H7 (cell line): ENCODE data around the gene E2F8. TPM values are rescaled to one million over a fixed set of nuclear protein-coding genes. Genes with fewer than 3 reads are reported as not detected.
"Not testable (repeated sequence)": the region's sequence is repeated elsewhere in the genome, so short reads cannot be mapped to it uniquely, and the experiment has no call there.

Experiments used
- DNase-seq: peaks from one replicate; pipeline ENCODE4 v3.0.0; 2012
- H3K27me3 ChIP-seq: 2 replicates; pipeline ENCODE4 v1.6.0; 2011; ENCODE audit warnings: mild to moderate bottlenecking, low read length; ENCODE audit not compliant: control insufficient read depth, insufficient read depth
- H3K36me3 ChIP-seq: replicated peaks from 2 replicates; pipeline ENCODE4 v1.5.1; 2011; ENCODE audit warnings: low read length; ENCODE audit not compliant: control insufficient read depth, insufficient read depth
- H3K4me3 ChIP-seq: 2 replicates; pipeline ENCODE4 v1.5.1; 2011; ENCODE audit warnings: low read depth, mild to moderate bottlenecking, control low read depth, low read length, moderate library complexity; ENCODE audit not compliant: insufficient read depth
- total RNA-seq: library from RNA; depleted of rRNA; stranded (reverse); fragments of >200 nt; shearing (Covaris generic); gene quantifications from 2 replicates; pipeline ENCODE4 v1.2.3, GENCODE V29; 2014; rRNA removed

The E2F8 gene, protein sequence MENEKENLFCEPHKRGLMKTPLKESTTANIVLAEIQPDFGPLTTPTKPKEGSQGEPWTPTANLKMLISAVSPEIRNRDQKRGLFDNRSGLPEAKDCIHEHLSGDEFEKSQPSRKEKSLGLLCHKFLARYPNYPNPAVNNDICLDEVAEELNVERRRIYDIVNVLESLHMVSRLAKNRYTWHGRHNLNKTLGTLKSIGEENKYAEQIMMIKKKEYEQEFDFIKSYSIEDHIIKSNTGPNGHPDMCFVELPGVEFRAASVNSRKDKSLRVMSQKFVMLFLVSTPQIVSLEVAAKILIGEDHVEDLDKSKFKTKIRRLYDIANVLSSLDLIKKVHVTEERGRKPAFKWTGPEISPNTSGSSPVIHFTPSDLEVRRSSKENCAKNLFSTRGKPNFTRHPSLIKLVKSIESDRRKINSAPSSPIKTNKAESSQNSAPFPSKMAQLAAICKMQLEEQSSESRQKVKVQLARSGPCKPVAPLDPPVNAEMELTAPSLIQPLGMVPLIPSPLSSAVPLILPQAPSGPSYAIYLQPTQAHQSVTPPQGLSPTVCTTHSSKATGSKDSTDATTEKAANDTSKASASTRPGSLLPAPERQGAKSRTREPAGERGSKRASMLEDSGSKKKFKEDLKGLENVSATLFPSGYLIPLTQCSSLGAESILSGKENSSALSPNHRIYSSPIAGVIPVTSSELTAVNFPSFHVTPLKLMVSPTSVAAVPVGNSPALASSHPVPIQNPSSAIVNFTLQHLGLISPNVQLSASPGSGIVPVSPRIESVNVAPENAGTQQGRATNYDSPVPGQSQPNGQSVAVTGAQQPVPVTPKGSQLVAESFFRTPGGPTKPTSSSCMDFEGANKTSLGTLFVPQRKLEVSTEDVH
- 4.4 and 5.6 TPM in 2 replicates for total RNA-seq

DNA sequence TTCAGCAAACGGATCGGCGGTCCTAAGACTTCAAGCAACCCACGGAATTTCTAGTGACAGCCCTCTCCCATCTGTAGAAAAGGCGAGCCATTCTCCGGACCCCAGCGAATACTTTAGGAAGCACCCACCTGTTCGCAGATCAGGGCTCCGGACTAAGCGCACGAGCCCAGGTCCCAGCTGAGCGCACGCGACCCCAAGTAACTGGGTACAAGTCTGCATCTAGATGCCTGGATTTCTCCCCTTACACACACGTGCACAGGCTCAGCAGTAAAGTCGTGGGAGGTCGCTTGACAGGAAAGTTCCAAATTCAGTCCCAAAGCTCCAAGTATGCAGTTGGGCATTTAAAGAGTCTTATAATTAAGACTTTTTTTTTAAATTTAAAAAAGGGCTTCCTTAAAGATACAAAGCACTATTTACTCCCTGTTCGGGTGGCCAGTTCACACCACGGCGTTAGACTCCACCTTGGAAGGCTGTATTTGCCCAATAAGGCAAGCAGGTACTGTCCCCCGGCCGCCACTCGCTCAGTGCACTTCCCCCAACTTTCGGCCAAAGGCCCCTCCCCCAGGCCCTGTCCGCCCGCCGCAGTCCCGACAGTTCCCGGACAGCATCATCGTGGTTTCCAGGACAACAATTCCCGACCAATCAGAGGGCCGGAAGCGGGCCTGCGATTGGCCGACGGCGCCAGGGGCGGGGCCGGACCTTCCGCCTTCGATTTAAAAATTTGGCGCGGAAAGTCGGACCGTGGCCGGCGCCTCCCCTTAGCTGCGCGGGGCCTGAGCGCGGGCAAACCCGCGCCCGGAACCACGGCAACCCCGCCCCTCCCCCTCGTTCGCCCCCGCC is at the start of gene E2F8:
Gene E2F8, minus strand, starts transcription at position 526 of the 840 bp plus-strand sequence. CDS start 824 bp downstream, outside the sequence.
- peak; percentile 98 for DNase-seq
- peaks cover 4% of the 10 kb centered on the region for H3K36me3 ChIP-seq
- H3K4me3 ChIP-seq: peak within 1 kb of the TSS; percentile 81
- H3K27me3 ChIP-seq: peaks cover 25% of the 10 kb centered on the region

DNA sequence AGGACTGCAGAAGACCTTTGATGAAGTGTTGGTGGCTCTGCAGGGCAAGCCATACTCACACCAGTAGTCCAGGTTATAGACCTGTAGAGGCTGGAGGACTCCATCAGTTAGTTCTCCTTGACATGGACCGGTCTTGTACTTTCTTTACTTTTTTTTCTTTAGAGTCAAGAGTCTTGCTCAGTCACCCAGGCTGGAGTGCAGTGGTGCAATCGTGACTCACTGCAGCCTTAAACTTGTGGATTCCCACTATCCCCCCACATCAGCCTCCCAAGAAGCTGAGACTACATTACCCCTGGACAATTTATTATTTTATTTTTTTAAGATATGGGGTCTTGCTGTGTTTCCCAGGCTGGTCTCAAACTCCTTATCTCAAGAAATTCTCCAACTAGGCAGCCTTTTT is 49.6 kb upstream of the E2F8 start:
- no peaks in the 10 kb centered on the region for H3K36me3 ChIP-seq
- DNase-seq: no peak
- H3K4me3 ChIP-seq: no peak overlapping the region
- no peaks in the 10 kb centered on the region for H3K27me3 ChIP-seq

DNA sequence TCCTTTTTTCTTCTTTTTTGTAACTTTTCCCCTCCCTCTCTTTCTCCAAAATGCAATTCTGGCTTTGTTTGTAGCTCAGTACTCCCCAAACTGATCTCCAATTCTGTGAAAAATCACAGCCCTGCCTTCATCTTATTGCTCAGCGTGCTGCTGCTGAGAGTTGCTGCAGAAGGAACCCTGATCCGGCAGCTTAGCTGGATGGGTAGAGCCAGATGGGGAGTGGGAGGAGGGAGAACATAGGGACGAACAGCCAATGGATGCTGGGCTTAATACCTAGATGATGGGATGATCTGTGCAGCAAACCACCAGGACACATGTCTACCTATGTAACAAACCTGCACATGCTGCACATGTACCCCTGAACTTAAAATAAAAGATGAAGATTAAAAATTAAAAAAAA is 47.5 kb upstream of the E2F8 start:
- Histone ChIP-seq H3K27me3 (no peaks in the 10 kb centered on the region), H3K36me3 (no peaks in the 10 kb centered on the region), H3K4me3 (no peak overlapping the region)
- no peak for DNase-seq

DNA sequence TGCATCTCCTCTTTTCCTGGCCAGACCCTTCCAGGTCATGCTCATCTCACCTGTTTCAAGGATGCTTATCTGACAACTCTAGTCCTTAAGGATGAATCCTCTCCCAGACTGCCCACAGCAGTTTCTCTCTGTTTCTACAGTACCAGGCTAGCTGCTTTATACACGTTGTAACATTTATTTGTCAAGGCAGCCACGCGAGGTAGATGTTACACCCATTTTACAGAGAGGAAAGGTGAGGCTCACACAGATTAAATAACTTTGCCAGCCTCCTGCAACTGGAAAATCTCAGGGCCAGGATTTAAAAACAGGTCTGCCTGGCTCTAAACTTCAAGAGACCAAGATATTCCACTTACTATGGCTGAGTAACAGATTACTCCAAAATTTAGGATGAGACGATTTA is 45.7 kb upstream of the E2F8 start:
- H3K27me3 ChIP-seq: no peaks in the 10 kb centered on the region
- no peak for DNase-seq

DNA sequence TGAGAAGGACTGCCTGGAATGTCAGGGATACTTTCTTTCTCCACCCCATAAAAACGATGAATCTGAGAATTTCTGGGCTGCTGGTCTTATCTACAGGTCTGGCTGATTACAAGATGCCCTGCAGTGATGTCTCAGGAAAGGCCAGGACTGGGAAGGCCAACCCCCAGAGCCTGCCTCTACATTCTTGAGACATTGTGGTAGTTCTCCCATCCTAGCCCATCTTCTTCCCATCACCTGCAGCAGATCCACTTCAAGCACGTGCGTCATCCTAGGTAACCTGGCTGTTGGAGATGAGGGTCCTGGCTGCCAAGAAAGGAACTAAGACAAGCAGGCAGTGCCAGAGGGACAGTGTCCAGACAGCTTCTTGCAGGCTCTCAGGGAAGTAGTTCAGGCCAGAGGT is 44.1 kb upstream of the E2F8 start:
- no peak overlapping the region for H3K4me3 ChIP-seq
- no peaks in the 10 kb centered on the region for H3K27me3 ChIP-seq
- DNase-seq: no peak
- H3K36me3 ChIP-seq: no peaks in the 10 kb centered on the region

More for the DNA sequence above, 45.7 kb upstream of the E2F8 start:
- no peaks in the 10 kb centered on the region for H3K36me3 ChIP-seq
- H3K4me3 ChIP-seq: no peak overlapping the region

DNA sequence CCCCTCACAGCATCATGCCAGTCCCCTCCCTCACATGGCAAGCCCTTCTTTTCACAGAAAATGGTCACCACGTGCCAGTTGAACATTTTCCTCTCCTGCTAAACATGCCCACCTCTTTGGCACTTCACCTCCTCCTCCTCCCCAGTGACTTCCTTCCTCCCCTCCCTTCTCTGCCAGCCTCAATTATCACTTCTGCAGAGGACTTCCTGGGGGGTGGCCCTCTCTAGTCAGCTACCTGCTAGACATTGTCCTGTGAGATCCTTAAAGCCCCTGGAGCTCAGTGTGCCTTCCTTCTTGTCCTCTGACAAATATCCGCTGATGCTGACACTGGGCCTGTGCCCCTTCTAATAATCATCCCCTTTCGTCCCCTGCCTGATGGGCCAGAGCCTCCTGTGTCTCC is 43.2 kb upstream of the E2F8 start:
- no peak for DNase-seq
- Histone ChIP-seq H3K36me3 (no peaks in the 10 kb centered on the region), H3K4me3 (no peak overlapping the region), H3K27me3 (no peaks in the 10 kb centered on the region)

DNA sequence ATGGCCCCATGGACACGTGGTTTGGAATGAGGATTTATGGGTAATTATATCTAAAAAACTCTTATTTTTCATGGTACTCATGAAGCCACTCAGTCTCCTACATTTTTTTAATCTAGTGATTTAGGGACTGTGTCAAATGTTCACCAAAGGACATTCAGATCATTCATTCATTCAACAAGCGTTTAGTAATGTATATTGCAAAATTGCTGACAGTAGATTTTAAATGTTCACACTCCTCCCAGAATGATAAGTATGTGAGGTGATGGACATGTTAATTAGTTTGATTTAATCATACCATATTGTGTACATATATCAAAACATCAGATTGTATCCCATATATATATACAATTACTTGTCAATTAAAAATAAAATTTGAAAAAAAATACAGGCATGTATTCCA is 40.8 kb upstream of the E2F8 start:
- Histone ChIP-seq H3K36me3 (no peaks in the 10 kb centered on the region), H3K4me3 (no peak overlapping the region), H3K27me3 (no peaks in the 10 kb centered on the region)
- no peak for DNase-seq

DNA sequence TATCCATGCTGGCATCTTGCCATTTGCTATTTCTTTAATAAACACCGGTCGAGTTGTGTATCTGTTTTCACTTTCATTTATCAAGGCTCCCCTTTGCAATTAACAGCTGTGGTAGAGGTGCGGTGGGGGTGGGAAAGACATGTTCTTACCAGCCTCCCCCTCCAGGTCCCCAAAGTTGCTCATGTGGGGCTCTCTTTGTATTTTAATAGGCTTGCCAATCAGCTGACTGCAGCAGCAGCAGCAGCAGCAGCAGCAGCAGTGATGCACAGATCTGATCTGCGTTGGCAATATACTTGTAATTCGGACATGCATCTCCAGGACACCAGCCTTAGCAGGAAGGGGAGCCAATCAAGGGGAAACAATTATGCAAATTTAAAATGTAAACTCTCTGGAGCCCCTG is 40.3 kb upstream of the E2F8 start:
- no peaks in the 10 kb centered on the region for H3K27me3 ChIP-seq
- no peak for DNase-seq
- no peaks in the 10 kb centered on the region for H3K36me3 ChIP-seq
- H3K4me3 ChIP-seq: no peak overlapping the region

DNA sequence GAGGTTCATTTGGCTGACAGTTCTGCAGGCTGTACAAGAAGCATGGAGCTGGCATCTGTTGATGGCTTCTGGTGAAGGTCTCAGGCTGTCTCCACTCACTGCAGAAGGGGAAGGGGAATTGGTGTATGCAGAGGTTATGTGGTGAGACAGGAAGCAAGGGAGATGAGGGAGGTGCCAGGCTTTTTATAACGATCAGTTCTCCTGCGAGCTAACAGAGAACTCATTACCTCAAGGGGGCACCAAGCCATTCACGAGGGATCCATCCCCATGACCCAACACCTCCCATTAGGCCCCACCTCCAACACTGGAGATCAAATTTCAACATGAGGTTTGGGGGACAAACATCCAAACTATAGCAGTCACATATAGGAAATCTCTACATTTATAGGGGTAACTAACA is 38.7 kb upstream of the E2F8 start:
- no peak overlapping the region for H3K4me3 ChIP-seq
- no peaks in the 10 kb centered on the region for H3K27me3 ChIP-seq
- DNase-seq: no peak
- H3K36me3 ChIP-seq: no peaks in the 10 kb centered on the region

DNA sequence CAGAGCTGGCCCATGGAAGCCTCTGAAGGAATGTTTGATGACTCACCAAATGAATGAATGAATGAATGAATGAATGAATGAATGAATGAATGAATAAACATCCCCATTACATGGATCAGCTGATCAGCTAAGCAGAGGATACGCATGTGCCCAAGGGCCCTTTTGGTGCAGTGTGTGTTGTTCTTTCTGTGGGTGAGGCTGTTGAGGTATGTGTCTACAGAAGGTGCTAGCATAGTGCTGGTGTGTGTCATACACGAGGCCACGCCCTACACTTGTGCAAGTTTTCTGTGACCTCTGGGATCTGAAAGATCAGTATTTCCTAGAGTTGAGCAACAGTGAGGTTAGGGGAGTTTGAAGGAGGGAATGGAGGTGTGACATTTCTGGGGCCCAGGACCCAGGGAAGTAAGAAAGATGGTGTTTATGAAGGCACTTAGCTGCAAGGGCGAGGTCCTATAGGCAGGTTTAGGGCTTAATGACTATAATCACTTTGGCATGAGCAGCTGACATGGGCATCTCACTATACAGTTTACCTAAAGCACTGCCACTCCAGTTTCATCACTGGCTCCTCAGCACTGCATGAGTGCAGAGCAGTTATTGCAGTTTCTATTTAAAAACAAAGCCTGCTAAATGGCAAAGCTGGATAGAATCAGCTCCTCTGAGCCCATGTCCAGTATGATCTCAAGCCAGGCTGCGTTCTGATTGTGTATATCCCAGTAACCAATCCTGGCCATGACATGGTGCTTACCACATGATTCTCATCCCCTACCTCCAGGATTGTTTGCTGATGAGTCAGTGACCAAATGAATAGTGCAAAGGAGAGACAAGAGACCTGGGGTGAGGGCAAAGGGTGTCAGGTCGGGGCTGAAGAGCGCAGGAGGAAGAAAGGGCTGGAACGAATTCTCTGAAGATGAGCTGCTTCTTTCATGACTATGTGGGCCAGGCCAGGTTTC is 36.4 kb upstream of the E2F8 start:
- no peaks in the 10 kb centered on the region for H3K27me3 ChIP-seq
- no peaks in the 10 kb centered on the region for H3K36me3 ChIP-seq
- no peak overlapping the region for H3K4me3 ChIP-seq
- no peak for DNase-seq

DNA sequence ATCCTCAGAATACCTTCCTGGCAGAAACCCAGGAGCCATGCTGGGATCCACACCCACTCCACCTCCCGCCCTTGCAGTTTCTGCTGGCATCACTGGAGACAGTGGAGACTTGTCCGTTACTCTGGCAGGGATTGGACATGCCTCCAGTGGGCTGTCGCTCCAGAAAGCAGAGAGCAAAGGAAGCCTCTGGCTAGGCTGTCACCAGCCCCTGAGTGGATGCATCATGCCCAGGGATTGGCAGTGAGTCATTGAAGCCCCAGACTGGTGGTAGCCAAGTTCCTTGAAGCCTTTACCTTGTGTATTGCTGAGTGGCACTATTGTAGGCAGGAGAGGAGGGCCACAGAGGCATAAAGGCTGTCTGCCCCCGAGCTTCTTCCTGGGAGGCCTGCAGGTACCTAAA is 34.8 kb upstream of the E2F8 start:
- no peaks in the 10 kb centered on the region for H3K27me3 ChIP-seq
- no peak overlapping the region for H3K4me3 ChIP-seq
- no peaks in the 10 kb centered on the region for H3K36me3 ChIP-seq
- no peak for DNase-seq

DNA sequence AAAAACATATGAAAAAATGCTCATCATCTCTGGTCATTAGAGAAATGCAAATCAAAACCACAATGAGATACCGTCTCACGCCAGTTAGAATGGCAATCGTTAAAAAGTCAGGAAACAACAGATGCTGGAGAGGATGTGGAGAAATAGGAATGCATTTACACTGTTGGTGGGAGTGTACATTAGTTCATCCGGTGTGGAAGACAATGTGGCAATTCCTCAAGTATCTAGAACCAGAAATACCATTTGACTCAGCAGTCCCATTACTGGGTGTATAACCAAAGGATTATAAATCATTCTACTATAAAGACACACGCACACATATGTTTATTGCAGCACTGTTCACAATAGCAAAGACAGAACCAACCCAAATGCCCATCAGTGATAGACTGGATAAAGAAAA is 32.5 kb upstream of the E2F8 start:
- not testable (repeated sequence) for H3K36me3 ChIP-seq, H3K27me3 ChIP-seq, H3K4me3 ChIP-seq, DNase-seq

DNA sequence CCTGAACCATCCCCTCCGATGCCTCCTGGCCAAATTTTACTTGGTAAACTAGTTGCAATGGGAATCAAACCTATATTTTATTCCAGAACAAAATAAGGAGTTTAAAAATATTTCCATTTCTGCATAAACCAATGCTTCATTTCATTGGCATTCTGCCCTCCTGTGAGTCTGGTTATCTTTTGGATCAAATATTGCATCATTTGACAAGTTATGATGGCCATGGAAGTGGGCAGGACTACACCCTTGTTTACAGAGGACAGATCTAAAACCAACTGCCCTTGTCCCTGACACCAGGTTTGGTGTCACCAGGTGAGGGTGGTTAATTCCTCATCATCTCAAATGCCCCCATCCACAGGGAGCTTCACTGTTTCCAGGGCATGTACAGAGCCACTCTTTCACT is 28.2 kb upstream of the E2F8 start:
- no peaks in the 10 kb centered on the region for H3K36me3 ChIP-seq
- no peak overlapping the region for H3K4me3 ChIP-seq
- no peaks in the 10 kb centered on the region for H3K27me3 ChIP-seq
- DNase-seq: no peak
